ENCODE measurements around the gene HTR1E. TPM values are rescaled to one million over a fixed set of nuclear protein-coding genes. Genes with fewer than 3 reads are reported as not detected.

Gene HTR1E
- total and polyA plus RNA-seq, 2 donors (not counting 1 experiment from before 2014, with no cell fraction given) = not detected

DNA sequence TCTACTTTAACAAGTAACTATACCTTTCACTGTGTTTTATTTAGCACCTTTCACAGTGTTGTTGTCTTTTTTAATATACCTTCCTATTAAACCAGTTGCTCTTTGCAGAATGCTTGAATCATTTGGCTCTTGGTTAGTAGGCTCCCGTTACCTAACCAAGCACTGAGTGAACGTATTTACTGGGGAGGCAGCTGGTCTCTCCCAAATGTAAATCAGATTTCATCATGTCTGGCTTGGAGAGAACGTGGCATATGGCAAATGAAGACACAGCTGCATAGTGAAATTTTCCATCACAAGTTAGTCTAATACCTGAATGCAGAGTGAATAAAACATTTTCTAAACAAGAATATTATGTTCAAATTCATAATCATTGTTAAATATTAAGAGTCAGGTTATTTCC, 12.4 kb downstream of the HTR1E start:
- Histone ChIP-seq H3K27ac (ENCODE audit: insufficient read depth, low read length) (no peak overlapping the region), H4K20me1 (ENCODE audit: control insufficient read depth, extremely low read depth, insufficient read depth, low read length) (no peaks in the 10 kb centered on the region)
- TF ChIP-seq EZH2 (IDR thresholded peaks at IDR 0.05; ENCODE audit: low read length, missing control alignments) = no peak
- TF ChIP-seq, protein P1, sequence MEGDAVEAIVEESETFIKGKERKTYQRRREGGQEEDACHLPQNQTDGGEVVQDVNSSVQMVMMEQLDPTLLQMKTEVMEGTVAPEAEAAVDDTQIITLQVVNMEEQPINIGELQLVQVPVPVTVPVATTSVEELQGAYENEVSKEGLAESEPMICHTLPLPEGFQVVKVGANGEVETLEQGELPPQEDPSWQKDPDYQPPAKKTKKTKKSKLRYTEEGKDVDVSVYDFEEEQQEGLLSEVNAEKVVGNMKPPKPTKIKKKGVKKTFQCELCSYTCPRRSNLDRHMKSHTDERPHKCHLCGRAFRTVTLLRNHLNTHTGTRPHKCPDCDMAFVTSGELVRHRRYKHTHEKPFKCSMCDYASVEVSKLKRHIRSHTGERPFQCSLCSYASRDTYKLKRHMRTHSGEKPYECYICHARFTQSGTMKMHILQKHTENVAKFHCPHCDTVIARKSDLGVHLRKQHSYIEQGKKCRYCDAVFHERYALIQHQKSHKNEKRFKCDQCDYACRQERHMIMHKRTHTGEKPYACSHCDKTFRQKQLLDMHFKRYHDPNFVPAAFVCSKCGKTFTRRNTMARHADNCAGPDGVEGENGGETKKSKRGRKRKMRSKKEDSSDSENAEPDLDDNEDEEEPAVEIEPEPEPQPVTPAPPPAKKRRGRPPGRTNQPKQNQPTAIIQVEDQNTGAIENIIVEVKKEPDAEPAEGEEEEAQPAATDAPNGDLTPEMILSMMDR (conservative IDR thresholded peaks at IDR 0.05 in 1 of 2, IDR thresholded peaks at IDR 0.05 in 1 of 2; ENCODE audit: low read depth in 1 of 2, low read length in 2 of 2) = no peak

DNA sequence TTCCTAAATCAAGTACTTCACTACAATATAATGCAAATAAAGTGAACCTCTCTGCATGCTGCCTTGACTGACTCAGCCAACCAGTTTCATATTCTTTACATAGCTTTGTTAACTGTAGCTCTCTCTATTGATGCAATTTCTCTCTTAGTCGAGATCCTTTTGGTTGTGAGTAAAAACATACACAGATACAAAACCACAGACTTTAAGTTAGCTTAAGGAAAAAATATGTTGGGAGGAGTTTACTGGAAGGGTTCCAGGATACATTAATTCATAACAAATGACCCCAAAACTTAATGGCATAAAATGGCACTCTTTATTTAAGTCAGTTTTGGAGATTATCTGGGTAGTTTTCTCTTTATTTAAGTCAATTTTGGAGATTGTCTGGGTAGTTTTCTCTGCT, 15.7 kb downstream of the HTR1E start:
- H3K27ac ChIP-seq (ENCODE audit: insufficient read depth, low read length) = no peak overlapping the region
- no peak overlapping the region for H3K9ac ChIP-seq (ENCODE audit: insufficient read depth, low read length)
- no peaks in the 10 kb centered on the region for H3K27me3 ChIP-seq (ENCODE audit: control insufficient read depth, insufficient read depth, low read length)
- H3K4me1 ChIP-seq (ENCODE audit: control insufficient read depth, extremely low read depth, insufficient read depth, low read length) = no peaks in the 10 kb centered on the region
- DNase-seq (ENCODE audit: low read depth in 2 of 2) = no peak
- no peaks in the 10 kb centered on the region for H3K79me2 ChIP-seq (ENCODE audit: control insufficient read depth, insufficient read depth, low read length)
- TF ChIP-seq, protein P1 (conservative IDR thresholded peaks at IDR 0.05 in 1 of 2, IDR thresholded peaks at IDR 0.05 in 1 of 2; ENCODE audit: low read depth in 1 of 2, low read length in 2 of 2) = no peak
- TF ChIP-seq EZH2 (IDR thresholded peaks at IDR 0.05; ENCODE audit: low read length, missing control alignments) = no peak
- H3K4me3 ChIP-seq (replicated peaks in 1 of 4; ENCODE audit: control extremely low read depth in 1 of 4, insufficient read depth in 1 of 4, low read depth in 3 of 4, low read length in 4 of 4) = no peak overlapping the region
- H4K20me1 ChIP-seq (ENCODE audit: control insufficient read depth, extremely low read depth, insufficient read depth, low read length) = no peaks in the 10 kb centered on the region
- H3K9me3 ChIP-seq (ENCODE audit: control insufficient read depth, insufficient read depth, low read depth, low read length) = no peaks in the 10 kb centered on the region
- no peak overlapping the region for H2AFZ ChIP-seq (ENCODE audit: low read length)
- no peaks in the 10 kb centered on the region for H3K36me3 ChIP-seq (ENCODE audit: control insufficient read depth, insufficient read depth, low read length)
- no peak overlapping the region for H3K4me2 ChIP-seq (ENCODE audit: extremely low read depth, insufficient read depth, low read length)

More for the DNA sequence above, 12.4 kb downstream of the HTR1E start:
- Histone ChIP-seq H2AFZ (ENCODE audit: low read length) (no peak overlapping the region), H3K4me2 (ENCODE audit: extremely low read depth, insufficient read depth, low read length) (no peak overlapping the region), H3K27me3 (ENCODE audit: control insufficient read depth, insufficient read depth, low read length) (no peaks in the 10 kb centered on the region), H3K36me3 (ENCODE audit: control insufficient read depth, insufficient read depth, low read length) (no peaks in the 10 kb centered on the region), H3K9ac (ENCODE audit: insufficient read depth, low read length) (no peak overlapping the region), H3K79me2 (ENCODE audit: control insufficient read depth, insufficient read depth, low read length) (no peaks in the 10 kb centered on the region), H3K4me3 (replicated peaks in 1 of 4; ENCODE audit: control extremely low read depth in 1 of 4, insufficient read depth in 1 of 4, low read depth in 3 of 4, low read length in 4 of 4) (no peak overlapping the region), H3K4me1 (ENCODE audit: control insufficient read depth, extremely low read depth, insufficient read depth, low read length) (no peaks in the 10 kb centered on the region), H3K9me3 (ENCODE audit: control insufficient read depth, insufficient read depth, low read depth, low read length) (no peaks in the 10 kb centered on the region)
- DNase-seq (ENCODE audit: low read depth in 2 of 2) = no peak

DNA sequence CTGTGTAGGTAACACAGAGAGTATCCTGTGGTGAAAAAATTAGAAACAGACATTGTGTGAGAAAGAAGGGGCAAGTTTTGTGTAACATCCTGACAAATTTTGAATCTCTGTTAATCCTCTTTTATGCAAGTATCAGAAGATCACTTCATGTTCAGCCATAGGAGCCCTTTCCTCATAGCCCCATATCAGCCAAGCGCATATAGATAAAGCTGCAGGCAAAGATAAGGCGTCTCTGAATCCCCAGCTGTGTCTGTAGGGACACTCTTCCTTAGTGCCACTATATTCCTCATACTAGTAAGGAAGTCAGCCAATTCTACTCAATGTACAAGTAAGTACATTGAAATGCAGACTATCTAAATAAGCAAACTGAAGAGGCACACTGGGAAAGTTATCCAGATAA, 22.3 kb downstream of the HTR1E start:
- no peak overlapping the region for H3K27ac ChIP-seq (ENCODE audit: insufficient read depth, low read length)
- no peak for TF ChIP-seq EZH2 (IDR thresholded peaks at IDR 0.05; ENCODE audit: low read length, missing control alignments)
- TF ChIP-seq, protein P1 (conservative IDR thresholded peaks at IDR 0.05 in 1 of 2, IDR thresholded peaks at IDR 0.05 in 1 of 2; ENCODE audit: low read depth in 1 of 2, low read length in 2 of 2) = no peak
- H3K79me2 ChIP-seq (ENCODE audit: control insufficient read depth, insufficient read depth, low read length) = no peaks in the 10 kb centered on the region
- no peaks in the 10 kb centered on the region for H3K36me3 ChIP-seq (ENCODE audit: control insufficient read depth, insufficient read depth, low read length)
- H3K4me2 ChIP-seq (ENCODE audit: extremely low read depth, insufficient read depth, low read length) = no peak overlapping the region
- DNase-seq (ENCODE audit: low read depth in 2 of 2) = no peak
- no peak overlapping the region for H2AFZ ChIP-seq (ENCODE audit: low read length)
- no peaks in the 10 kb centered on the region for H3K4me1 ChIP-seq (ENCODE audit: control insufficient read depth, extremely low read depth, insufficient read depth, low read length)
- no peaks in the 10 kb centered on the region for H3K9me3 ChIP-seq (ENCODE audit: control insufficient read depth, insufficient read depth, low read depth, low read length)
- H3K9ac ChIP-seq (ENCODE audit: insufficient read depth, low read length) = no peak overlapping the region
- no peak overlapping the region for H3K4me3 ChIP-seq (replicated peaks in 1 of 4; ENCODE audit: control extremely low read depth in 1 of 4, insufficient read depth in 1 of 4, low read depth in 3 of 4, low read length in 4 of 4)
- H4K20me1 ChIP-seq (ENCODE audit: control insufficient read depth, extremely low read depth, insufficient read depth, low read length) = no peaks in the 10 kb centered on the region
- no peaks in the 10 kb centered on the region for H3K27me3 ChIP-seq (ENCODE audit: control insufficient read depth, insufficient read depth, low read length)
